SK-N-SH treated with all-trans-retinoic acid at 6 μM for 48 hours (cell line): Measurements from ENCODE around the gene PPT1.

Experiments used
- ARNTL ChIP-seq: fragments of 450-650 bp; formaldehyde crosslinking; IDR thresholded peaks from 2 replicates; pipeline ENCODE4 v1.5.0; 2020; ENCODE audit warnings: low read depth, mild to moderate bottlenecking, moderate library complexity, borderline replicate concordance
- GLIS3 ChIP-seq: fragments of 250-450 bp; sonication (Bioruptor Pico); IDR thresholded peaks from 2 replicates; pipeline ENCODE4 v1.5.0; 2020; ENCODE audit warnings: mild to moderate bottlenecking, moderate library complexity
- OSR1 ChIP-seq: fragments of 250-450 bp; sonication (Bioruptor Pico); IDR thresholded peaks from 2 replicates; pipeline ENCODE4 v1.8.0; 2022; ENCODE audit warnings: moderate library complexity, mild to moderate bottlenecking, inconsistent platforms
- TOX ChIP-seq: fragments of 250-450 bp; sonication (Bioruptor Pico); IDR thresholded peaks from 2 replicates; pipeline ENCODE4 v1.8.0; 2021; ENCODE audit warnings: mild to moderate bottlenecking, moderate library complexity, borderline replicate concordance
- ZFP3 ChIP-seq: fragments of 250-450 bp; sonication (Bioruptor Pico); IDR thresholded peaks from 2 replicates; pipeline ENCODE4 v1.5.0; 2020; ENCODE audit warnings: mild to moderate bottlenecking, moderate library complexity
- ZFP30 ChIP-seq: fragments of 450-650 bp; formaldehyde crosslinking; IDR thresholded peaks from 2 replicates; pipeline ENCODE4 v1.5.0; 2022; ENCODE audit warnings: mild to moderate bottlenecking, moderate library complexity
- ZNF70 ChIP-seq: fragments of 450-650 bp; formaldehyde crosslinking; IDR thresholded peaks from 2 replicates; pipeline ENCODE4 v1.5.0; 2020; ENCODE audit warnings: mild to moderate bottlenecking, moderate library complexity
- ZNF8 ChIP-seq: fragments of 450-650 bp; formaldehyde crosslinking; IDR thresholded peaks from 2 replicates; pipeline ENCODE4 v1.5.0; 2020; ENCODE audit warnings: mild to moderate bottlenecking, moderate library complexity
- TF ChIP-seq, protein P1 (sequence below): fragments of 250-450 bp; sonication (Bioruptor Pico); IDR thresholded peaks from 2 replicates; pipeline ENCODE4 v1.8.0; 2020; ENCODE audit warnings: mild to moderate bottlenecking, moderate library complexity, borderline replicate concordance
- TF ChIP-seq, protein P2 (sequence below): fragments of 250-450 bp; sonication (Bioruptor Pico); IDR thresholded peaks from 2 replicates; pipeline ENCODE4 v1.5.1; 2020; ENCODE audit warnings: low read depth, mild to moderate bottlenecking, moderate library complexity

GRCh38 chr1:40143891-40144575 lies 47.0 kb upstream of the PPT1 start:
- TF ChIP-seq, protein P1, sequence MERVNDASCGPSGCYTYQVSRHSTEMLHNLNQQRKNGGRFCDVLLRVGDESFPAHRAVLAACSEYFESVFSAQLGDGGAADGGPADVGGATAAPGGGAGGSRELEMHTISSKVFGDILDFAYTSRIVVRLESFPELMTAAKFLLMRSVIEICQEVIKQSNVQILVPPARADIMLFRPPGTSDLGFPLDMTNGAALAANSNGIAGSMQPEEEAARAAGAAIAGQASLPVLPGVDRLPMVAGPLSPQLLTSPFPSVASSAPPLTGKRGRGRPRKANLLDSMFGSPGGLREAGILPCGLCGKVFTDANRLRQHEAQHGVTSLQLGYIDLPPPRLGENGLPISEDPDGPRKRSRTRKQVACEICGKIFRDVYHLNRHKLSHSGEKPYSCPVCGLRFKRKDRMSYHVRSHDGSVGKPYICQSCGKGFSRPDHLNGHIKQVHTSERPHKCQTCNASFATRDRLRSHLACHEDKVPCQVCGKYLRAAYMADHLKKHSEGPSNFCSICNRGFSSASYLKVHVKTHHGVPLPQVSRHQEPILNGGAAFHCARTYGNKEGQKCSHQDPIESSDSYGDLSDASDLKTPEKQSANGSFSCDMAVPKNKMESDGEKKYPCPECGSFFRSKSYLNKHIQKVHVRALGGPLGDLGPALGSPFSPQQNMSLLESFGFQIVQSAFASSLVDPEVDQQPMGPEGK (CRISPR knock-in tag) = no peak
- no peak for TF ChIP-seq OSR1 (CRISPR knock-in tag)
- TF ChIP-seq ARNTL (CRISPR knock-in tag) = no peak
- no peak for TF ChIP-seq ZFP30
- no peak for TF ChIP-seq TOX (CRISPR knock-in tag)
- TF ChIP-seq, protein P2, sequence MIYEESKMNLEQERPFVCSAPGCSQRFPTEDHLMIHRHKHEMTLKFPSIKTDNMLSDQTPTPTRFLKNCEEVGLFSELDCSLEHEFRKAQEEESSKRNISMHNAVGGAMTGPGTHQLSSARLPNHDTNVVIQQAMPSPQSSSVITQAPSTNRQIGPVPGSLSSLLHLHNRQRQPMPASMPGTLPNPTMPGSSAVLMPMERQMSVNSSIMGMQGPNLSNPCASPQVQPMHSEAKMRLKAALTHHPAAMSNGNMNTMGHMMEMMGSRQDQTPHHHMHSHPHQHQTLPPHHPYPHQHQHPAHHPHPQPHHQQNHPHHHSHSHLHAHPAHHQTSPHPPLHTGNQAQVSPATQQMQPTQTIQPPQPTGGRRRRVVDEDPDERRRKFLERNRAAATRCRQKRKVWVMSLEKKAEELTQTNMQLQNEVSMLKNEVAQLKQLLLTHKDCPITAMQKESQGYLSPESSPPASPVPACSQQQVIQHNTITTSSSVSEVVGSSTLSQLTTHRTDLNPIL (CRISPR knock-in tag) = no peak
- no peak for TF ChIP-seq ZNF70 (CRISPR knock-in tag)
- no peak for TF ChIP-seq ZNF8 (CRISPR knock-in tag)
- TF ChIP-seq ZFP3 (CRISPR knock-in tag) = no peak
- no peak for TF ChIP-seq GLIS3 (CRISPR knock-in tag)
